Central memory CD4-positive, alpha-beta T cell (primary cell): ENCODE results near the gene ALDH7A1.
"Not testable (repeated sequence)": the region's sequence is repeated elsewhere in the genome, so short reads cannot be mapped to it uniquely, and the experiment has no call there.

Source experiments
- DNase-seq: peaks from one replicate; pipeline ENCODE4 v3.0.0; 2022
- total RNA-seq, 3 experiments: gene quantifications; one replicate each; lab custom pipeline; 2026; lab: John Stamatoyannopoulos, UW

The ALDH7A1 gene
- 0.11 to 2.3 (median 0.92) reads per million in 3 experiments for total RNA-seq

GRCh38 chr5:126594748-126595485 lies at the start of gene ALDH7A1:
Gene ALDH7A1, minus strand, starts transcription at chr5:126595219. Its CDS starts 21 bp downstream, at chr5:126595198.
- peak; percentile 4 for DNase-seq

- no peak for DNase-seq
These were observed 46.4 kb upstream of the ALDH7A1 start for GRCh38 chr5:126641387-126641786.

- no peak for DNase-seq
These were observed 45.8 kb upstream of the ALDH7A1 start for GRCh38 chr5:126640866-126641265.

GRCh38 chr5:126636956-126637355 lies 41.9 kb upstream of the ALDH7A1 start:
- no peak for DNase-seq

GRCh38 chr5:126635585-126635984 lies 40.6 kb upstream of the ALDH7A1 start:
- no peak for DNase-seq

- no peak for DNase-seq
These were observed 38.5 kb upstream of the ALDH7A1 start for GRCh38 chr5:126633552-126633951.

- DNase-seq = no peak
These were observed 36.9 kb upstream of the ALDH7A1 start for GRCh38 chr5:126631920-126632319.

- DNase-seq = no peak
These were observed 33.1 kb upstream of the ALDH7A1 start for GRCh38 chr5:126628102-126628501.

GRCh38 chr5:126624534-126624933 lies 29.5 kb upstream of the ALDH7A1 start:
- no peak for DNase-seq

GRCh38 chr5:126619781-126620180 lies 24.8 kb upstream of the ALDH7A1 start:
- no peak for DNase-seq

- DNase-seq = not testable (repeated sequence)
These were observed 22.6 kb upstream of the ALDH7A1 start for GRCh38 chr5:126617603-126618002.

- no peak for DNase-seq
These were observed 20.3 kb upstream of the ALDH7A1 start for GRCh38 chr5:126615286-126615685.

- no peak for DNase-seq
These were observed 19.0 kb upstream of the ALDH7A1 start for GRCh38 chr5:126613941-126614592.

- no peak for DNase-seq
These were observed 15.6 kb upstream of the ALDH7A1 start for GRCh38 chr5:126610616-126611015.

GRCh38 chr5:126610160-126610559 lies 15.1 kb upstream of the ALDH7A1 start:
- no peak for DNase-seq

- no peak for DNase-seq
These were observed 10.5 kb upstream of the ALDH7A1 start for GRCh38 chr5:126605525-126605924.

GRCh38 chr5:126603402-126603991 lies 8.5 kb upstream of the ALDH7A1 start:
- DNase-seq = no peak

GRCh38 chr5:126600631-126601511 lies 5.9 kb upstream of the ALDH7A1 start, which contains the start of gene PHAX:
Gene PHAX, plus strand, starts transcription at chr5:126600947. Its CDS starts 16 bp downstream, at chr5:126600963.
- peak; percentile 72 for DNase-seq

- DNase-seq = peak; percentile 3
These were observed 5.1 kb upstream of the ALDH7A1 start for GRCh38 chr5:126599971-126600630.

GRCh38 chr5:126599499-126599898 lies 4.5 kb upstream of the ALDH7A1 start:
- DNase-seq = no peak

- no peak for DNase-seq
These were observed 2.1 kb upstream of the ALDH7A1 start for GRCh38 chr5:126597156-126597555.

GRCh38 chr5:126595486-126596083 lies 566 bp upstream of the ALDH7A1 start:
- no peak for DNase-seq
